T-helper 9 cell (primary cell): ENCODE results near the gene GJA9.
A peak's percentile ranks its signal among the peaks of the same experiment; 100 is the strongest.
"Not testable (repeated sequence)": the region's sequence is repeated elsewhere in the genome, so short reads cannot be mapped to it uniquely, and the experiment has no call there.

Experiments used
- DNase-seq: peaks from one replicate; pipeline ENCODE4 v3.0.0-alpha.2; 2020

The GJA9 gene

DNA sequence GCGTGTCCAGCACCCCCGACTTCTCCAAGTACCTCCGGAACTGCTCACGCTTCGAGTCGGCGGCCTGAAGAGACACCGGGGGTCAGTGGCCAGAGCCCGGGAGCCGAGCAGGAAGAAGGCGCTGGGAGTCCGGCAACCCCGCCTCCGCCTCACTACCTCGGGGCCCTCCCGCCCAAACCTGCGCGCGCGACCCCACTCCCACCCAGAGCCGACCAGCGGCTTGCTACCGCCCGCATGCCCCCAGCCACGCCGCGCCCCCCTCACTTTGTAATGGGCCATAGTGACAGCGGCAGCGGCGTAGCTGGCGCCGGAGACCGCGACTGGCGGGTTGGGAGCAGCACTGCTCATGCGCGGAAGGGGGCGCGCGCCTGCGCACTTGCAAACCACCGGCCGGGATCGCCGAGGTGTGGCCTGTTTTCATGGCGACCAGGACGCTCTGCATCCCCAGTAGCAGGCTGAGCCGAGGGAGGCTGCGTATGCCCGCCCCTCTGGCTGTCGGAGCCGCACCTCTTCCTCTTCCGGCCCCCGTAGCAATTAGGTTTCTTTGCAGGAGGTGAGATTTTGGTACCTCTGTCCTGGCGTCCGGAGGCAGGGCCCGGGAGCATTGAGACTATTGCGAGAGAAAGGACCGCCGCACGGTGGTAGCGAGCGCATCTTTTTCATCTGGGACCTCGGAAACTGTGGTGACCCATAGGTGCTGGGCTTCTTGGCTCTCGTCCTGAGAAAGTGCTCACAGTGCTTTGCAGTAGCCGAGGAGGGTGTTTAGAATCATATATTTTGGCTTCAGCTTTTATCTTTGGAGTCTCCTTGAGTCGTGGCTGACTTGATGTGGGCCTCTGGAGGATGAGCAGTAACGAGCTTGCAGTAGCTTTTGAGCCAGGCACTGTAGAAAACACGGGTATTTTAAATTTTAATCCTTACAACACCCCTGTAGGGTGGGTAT is 8.1 kb downstream of the GJA9 start, which contains the start of gene MYCBP:
MYCBP (minus strand) TSS at position 322 of the 943 bp plus-strand sequence; CDS start at position 279, 43 bp downstream.
- peak; percentile 93 for DNase-seq

DNA sequence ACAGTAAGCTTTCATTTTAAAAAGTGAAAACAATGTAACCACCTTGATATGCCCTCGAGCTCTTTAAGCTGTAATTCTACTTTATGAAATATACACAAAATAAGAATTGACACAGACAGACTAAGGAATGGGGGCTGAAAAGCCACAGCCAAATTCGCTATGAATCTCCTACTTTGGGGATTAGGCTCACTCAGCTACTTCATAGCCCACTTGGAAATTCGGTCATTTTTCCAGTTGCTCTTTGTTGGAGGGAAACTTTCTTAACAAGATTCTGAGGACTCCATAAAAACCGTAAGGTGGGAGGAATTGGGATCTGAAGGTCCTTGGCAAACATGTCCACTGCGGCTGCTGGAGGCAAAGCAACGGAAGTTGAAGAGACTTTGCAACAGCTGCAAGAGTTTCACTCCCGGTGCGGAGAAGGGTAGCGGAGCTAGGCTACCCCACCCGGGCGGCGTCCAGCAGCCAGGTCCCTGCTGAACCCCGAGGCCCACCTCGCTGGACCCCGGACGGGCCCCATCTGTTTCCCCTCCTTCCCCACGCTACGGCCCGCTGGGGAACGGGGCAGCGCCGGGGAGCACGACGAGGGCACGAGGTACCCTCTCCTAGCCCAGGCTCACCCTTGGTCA is 8.9 kb downstream of the GJA9 start:
- peak; percentile 7 for DNase-seq

DNA sequence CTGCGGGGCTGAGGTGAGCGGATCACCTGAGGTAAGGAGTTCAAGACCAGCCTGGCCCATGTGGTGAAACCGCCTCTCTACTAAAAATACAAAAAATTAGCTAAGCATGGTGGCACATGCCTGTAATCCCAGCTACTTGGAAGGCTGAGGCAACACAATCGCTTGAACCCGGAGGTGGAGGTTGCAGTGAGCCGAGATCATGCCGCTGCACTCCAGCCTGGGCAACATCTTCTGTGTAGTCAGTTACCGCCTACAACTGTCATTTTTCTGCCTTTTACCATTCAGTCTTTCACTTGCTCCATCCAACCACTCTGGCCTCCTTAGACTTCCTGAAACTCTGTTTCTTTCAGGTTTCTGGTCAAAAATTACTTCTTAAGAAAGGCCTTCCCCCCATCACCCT is 10.4 kb downstream of the GJA9 start:
- DNase-seq, result no peak

DNA sequence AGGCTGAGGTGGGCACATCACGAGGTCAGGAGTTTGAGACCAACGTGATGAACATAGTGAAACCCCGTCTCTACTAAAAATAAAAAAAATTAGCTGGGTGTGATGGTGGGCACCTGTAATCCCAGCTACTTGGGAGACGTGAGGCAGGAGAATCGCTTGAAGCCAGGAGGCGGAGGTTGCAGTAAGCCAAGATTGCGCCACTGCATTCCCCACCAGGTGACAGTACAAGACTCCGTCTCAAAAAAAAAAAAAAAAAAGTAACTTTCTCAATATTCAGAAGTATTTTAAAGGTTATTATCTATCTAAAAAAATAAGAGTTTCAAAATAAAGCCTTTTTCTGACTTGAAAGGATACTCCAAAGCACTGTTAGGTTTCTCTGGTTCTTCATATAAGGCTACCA is 14.2 kb downstream of the GJA9 start:
- no peak for DNase-seq

DNA sequence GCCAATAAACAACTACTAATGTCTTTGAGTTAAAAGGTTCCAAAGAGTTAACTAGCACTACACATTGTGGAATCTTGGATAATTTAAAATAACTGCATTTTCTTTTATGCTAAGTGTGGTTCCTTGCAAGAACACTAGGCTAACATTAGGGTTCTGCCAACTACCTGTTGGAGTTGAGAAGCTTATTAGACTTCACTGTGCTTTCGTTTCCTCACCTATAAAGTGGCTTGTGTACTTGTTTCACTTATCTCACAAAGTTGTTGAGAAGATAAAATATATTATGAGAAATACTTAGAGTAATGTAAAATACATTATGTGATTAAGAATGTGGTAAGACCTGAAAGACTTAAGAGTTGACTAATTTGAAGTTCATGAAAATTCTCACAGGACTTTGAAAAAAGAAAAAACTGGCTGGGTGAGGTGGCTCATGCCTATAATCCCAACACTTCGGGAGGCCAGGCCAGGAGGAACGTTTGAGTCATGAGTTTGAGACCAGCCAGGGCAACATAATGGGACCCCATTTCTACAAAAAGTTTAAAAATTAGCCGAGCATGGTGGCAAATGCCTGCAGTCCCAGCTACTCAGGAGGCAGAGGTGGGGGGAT is 16.2 kb downstream of the GJA9 start:
- DNase-seq, result no peak

DNA sequence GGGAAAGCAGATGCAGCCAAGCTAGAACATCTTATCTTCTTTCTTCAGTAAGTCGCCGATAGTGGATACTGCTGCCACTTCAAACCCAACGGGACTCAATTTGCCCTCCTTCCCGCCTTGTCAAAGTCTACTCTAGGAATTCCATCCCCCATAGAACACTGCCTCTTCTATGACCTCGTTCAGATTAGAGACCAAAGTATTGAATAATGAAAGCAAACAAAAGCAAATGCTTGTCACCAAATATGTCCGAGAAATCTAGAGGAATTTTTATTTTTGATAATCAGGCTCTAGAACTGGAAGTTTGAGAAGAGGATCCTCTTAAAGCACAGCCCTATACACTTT is 21.0 kb downstream of the GJA9 start:
- DNase-seq, result no peak

DNA sequence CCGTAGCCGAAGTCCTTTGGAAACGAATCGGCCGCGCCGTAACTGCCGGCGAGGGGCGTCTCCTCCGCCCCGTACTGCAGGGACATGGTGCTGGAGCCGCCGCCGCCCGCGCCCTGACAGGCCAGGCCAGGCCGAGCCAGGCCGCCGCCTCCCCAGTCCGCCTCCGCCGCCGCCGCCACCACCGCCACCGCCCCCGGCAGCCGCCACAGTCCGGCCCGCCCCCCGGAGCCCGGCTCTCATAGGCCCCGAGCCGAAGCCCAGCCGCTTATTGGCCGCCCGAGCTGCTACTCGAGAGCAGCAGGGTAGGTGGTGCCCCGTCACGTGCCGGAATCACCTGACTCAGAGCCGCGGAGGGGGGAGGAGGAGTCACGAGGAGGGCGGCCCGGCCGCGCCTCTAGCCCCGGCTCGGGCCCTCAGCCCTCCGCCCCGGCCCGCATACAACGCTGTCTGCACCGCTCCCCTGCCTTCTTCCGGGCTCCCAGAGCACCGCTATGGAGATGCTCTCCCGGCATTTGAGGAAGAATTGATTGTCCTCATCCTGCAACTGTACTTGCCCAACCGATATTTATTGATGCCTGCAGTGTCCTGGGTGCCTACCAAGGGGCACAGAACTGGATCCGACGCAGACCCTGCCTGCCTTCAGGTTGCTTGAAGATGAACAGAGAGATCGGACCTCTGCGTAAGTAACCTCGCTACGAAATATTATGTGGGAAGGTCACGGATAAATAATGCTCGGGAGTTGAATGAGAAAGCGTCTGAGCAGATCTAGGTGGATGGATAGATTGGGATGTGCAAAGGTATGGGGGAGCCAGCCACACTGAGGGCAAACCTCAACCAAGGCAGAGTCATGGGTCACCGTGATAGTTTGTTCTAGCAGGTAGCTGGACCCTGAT is 21.6 kb downstream of the GJA9 start, which contains the start of gene RRAGC:
RRAGC (minus strand) TSS at position 212 of the 893 bp plus-strand sequence; CDS start at position 86, 126 bp downstream.
- DNase-seq, result peak; percentile 98

DNA sequence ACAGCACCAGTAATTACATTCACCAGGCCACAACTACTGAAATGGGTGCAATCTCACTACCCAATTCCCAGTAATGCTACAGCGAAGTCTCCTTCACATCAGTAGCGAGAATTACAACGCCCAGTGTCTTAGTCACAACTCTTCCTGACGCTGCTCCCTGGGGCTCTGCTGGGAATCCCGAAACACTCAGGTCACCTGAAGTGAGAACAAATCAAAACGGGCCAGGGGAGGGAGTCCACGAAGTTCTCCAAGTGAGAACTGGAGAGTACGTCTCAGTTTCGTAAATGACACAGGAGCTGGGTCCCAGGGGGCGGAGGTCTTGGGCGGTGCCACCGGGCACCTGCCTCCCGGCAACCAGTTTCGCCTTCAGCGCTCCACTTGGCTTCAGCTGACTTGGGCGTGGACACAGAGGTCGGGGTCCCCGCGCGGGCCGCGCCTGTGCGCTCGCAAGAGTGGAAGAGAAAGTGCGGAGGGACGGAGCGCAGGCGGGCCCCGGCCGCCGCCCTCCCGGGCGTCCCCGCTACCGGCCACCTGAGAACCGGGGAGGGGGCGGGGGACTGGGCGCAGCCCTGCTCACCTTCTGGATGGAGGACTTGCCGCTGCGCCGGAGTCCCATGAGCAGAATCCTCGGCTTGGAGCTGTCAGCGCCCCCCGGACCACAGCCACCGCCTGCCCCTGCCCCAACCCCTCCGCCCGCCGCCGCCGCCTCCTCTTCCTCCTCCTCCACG is 22.4 kb downstream of the GJA9 start:
- peak; percentile 21 for DNase-seq

DNA sequence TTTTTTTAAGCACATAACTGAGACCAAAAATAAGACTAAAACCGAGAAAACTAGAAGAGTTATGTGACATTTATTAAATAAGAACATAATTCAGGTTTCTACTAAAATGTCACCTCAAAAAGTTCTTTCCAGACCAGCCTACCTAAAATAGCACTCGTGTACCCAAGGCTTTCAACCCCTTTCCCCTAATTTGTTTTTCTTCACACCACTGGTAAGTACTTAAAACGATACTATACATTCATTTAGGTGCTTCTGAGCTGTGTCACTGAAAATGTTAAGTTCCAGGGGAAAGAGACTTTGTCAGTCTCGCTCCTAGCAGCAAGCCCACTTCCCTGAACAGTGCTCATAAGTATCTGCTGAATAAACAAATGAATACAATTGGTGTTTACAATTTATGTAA is 28.6 kb downstream of the GJA9 start:
- no peak for DNase-seq

DNA sequence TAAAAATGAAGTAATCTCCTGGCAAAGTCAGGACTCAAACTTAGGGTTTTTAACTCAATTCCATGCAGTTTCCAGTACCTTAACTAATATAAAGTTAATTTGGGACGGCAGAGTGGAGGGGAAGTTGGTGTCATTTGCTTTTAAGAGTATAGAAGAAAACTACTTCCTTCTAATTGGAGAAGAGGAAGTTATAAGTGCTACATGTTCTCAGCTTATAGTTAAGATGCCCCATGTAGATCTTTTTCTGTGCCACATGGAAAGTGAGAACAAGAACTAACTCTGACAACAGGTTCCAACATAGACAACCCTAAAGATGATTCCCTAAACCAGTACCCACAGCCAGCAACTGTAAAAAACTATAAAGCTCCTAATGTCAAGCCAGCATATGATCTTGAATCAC is 33.3 kb downstream of the GJA9 start:
- DNase-seq, result no peak

DNA sequence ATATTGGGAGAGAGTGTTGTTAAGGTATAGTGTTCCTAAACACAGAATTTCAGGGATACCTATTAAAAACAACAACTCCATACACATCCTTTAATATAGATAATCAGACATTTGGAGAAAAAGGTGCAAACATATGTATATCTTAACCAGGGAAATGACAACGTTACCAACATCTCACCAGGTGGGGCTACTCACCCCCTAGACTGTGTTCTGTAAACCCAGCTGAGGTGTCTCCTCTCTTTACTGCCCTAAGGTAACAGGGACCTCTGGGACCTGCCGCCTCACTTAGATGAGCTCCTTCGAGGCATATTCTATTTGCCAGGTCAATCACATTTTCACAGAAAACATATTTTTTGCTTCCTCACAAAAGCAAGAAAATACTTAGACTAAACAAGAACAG is 35.2 kb downstream of the GJA9 start:
- DNase-seq, result no peak

DNA sequence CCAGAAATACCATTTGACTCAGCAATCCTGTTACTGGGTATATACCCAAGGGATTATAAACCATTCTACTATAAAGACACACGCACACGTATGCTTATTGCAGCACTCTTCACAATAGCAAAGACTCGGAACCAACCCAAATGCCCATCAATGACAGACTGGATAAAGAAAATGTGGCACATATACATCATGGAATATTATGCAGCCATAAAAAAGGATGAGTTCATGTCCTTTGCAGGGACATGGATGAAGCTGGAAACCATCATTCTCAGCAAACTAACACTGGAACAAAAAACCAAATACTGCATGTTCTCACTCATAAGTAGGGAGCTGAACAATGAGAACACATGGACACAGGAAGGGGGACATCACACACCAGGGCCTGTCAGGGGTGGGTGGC is 36.3 kb downstream of the GJA9 start:
- DNase-seq, result not testable (repeated sequence)

DNA sequence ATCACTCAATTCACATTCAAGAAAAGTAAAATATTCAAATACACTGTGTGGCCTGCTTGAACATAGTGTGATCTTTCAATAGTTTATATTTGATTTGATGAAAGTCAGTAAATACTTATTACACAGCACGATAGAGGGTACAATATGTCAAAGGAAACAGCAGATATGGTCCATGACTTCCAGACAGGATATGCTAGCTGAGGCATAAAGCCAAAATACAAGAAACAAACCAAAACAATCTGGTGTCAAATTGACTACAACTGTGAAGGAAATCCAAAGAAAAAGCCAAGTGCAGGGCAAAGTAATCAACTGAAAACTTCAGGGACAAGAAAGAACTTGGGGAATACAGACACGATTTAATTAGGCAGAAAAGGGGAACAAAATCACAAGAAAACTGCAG is 41.1 kb downstream of the GJA9 start:
- no peak for DNase-seq

DNA sequence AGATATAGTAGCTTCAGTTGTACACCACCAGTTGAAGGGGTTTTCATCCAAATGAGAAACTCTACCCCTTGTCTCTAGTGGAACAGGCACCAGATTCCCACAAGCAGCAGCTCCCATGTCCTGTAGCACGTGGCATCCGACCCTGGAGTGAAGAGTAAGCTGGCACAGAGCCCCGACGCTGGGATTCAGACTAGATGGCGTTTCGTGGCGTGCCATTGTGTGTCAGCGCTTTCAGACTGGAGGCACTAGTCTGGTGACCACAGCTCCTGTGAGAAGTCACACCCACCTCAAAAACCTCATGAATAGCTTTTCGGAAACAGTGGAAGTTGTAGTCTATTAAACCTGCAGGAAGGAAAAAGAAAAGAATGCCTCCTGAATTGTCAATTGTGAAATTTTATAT is 42.0 kb downstream of the GJA9 start:
- no peak for DNase-seq

DNA sequence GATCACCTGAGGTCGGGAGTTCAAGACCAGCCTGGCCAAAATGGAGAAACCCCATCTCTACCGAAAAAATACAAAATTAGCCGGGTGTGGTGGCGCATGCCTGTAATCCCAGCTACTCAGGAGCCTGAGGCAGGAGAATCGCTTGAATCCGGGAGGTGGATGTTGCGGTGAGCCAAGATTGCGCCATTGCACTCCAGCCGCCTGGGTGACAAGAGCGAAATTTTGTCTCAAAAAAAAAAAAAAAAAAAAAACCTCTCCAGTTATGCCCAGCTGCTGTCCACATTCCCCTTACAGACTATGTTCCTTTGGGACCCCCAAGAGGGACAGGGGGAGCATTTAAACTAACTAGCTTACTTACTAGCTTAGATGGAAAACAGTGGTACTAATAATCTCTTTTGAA is 45.1 kb downstream of the GJA9 start:
- not testable (repeated sequence) for DNase-seq

DNA sequence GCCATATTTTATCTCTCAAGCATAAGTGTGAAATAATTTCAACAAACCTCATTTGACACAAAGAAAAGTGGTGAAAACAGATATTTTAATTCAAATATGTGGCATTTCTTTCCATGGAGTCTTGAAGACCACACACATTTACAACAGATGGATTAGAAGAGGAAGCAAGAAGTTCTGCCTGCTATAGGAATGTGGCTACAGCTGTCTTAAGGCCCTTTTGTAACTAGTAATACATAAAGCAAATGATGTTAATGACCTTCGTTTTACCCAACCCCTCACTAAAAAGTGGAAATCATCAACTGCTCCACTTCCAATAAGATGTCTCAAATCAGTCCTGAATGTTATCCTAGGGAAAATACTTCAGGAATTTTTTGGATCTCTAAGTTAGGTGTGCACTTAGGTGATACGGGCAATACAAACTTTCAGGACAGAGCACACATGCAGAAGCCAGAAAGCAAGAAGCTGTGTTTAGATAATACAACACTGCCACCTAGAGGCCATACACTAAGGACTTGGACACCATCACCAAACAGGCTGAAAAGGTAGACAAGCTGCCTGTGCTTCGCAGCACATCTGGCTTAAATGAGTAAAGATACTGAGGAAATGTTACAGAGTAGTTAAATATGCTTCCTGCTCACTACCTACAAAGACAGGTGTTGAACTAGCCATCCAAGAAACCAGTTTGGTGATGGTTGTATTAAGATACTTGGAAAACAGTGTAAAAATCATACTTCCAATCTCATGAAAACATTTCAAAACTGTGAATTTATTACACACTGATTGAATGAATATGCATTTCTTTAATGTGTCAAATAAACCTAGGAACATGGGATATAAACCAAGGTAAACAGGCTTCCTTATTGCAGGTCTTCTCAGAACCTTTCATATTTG is 46.2 kb downstream of the GJA9 start:
- no peak for DNase-seq

DNA sequence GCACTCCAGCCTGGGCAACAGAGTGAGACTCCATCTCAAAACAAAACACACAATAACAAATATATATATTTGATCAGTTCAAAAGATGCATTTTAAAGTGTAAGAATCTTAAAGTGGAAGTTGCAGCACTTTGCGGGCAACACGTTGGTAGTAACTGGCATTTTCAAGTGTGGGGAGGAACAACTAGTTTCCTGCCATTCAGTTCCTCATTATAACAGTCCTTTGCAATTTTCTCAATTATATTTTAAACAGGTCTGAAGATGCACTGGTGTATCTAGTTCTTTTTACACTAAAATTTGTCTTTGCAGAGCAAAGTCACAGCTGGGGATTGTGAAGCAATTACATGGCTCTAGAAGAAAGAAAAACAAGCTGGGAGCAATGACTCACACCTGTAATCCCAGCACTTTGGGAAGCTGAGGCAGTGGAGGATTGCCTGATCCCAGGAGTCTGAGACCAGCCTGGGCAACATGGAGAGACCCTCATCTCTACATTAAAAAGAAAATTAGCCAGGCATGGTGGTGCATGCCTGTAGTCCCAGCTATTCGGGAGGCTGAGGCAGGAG is 47.1 kb downstream of the GJA9 start:
- DNase-seq, result no peak

DNA sequence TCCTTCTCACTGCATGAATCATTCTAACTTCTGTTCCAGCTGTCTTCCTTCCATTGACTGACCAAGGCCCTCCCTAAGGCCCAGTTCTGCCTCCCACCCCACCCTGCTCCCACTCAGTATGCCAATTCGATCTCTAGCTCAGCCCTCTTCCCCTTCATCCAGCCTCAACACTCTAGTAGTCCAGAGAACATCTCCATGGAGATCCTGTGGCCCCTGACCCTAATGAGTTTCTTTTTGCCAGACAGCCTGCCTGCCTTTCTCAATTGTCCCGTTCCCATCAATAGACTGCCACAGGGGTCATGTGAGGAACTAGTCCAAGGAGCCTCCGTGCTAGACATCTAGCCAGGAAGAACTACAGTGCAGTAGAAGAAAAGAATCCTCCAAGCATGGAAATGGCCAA is 48.2 kb downstream of the GJA9 start:
- DNase-seq, result no peak

DNA sequence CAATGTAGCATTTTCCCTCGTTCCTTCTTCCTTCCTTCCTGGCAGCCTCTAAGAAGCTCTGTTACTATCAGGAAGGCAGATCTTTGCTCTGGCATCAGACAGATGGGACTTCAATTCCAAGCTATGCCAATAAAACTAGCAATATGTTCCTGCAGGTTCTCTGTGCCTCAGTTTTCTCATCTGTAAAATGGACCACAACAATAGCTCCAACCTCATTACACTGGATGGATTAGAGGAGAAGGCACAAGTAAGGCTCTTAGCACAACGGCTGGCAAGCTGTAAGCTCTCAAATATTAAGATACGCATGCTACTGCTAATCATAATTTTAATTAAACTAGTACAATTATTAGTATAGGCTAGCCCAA is 49.0 kb downstream of the GJA9 start:
- DNase-seq, result no peak

DNA sequence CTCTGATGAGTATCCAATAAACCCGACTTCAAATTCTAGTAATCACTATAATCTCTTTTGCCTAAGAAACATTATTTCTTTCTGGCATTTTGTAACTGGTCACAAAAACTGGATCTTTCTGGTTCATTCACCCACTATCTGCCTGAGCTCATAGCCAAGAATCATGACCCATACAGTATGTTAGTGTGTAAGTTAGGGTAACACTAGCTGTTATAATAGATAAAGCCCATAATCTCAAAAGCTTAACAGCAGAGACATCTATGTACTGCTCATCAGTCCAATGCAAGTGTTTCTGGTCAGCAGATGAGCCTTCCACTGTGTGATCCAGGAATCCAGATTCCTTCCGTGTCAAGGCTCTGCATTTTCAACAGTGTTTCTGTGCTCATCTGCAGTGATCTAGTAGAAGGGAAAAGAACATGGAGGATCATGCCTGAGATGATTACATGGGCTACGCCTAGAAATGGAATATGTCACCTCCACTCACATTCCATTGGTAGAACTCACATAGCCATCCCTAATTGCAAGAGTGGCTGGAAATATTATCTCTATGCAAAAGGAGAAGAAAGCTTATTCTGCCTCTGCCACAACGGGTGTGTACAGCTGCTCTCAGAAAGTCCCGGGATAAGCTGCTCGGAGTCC is 49.5 kb downstream of the GJA9 start:
- no peak for DNase-seq
